GM08714 (cell line): ENCODE data around the gene ATP11A.
"Not testable (repeated sequence)": the region's sequence is repeated elsewhere in the genome, so short reads cannot be mapped to it uniquely, and the experiment has no call there.

Source experiments
- H3K4me3 ChIP-seq: fragments of 200-500 bp; sonication (Bioruptor generic); 2 replicates; pipeline ENCODE4 v1.5.1; 2014; ENCODE audit warnings: mild to moderate bottlenecking, low read length, inconsistent platforms
- ZNF274 ChIP-seq: IDR thresholded peaks from 2 replicates; pipeline ENCODE4 v1.6.1; 2012; ENCODE audit warnings: mild to moderate bottlenecking, low read depth, low read length

ATP11A gene

DNA sequence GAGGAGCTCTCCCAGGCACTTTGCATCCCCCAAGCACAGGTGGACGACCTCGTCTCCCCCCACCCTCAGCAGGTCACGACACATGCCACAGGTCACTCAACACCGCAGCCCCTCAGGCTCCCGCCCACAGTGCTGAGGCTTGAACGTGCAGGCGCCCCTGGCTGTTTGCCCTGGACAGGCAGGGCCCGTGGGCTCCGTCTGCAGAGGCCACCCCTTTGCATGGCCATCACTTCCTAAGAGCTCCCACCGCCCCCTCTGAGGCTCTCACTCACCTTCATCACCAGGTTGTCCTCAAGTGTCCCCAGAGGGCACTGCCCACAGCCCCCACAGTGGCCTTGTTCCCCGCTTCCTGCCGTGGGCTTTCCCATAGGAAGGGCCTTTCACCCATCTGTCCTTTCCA, 147.1 kb downstream of the ATP11A start:
- no peak for TF ChIP-seq ZNF274
- H3K4me3 ChIP-seq = no peak overlapping the region

DNA sequence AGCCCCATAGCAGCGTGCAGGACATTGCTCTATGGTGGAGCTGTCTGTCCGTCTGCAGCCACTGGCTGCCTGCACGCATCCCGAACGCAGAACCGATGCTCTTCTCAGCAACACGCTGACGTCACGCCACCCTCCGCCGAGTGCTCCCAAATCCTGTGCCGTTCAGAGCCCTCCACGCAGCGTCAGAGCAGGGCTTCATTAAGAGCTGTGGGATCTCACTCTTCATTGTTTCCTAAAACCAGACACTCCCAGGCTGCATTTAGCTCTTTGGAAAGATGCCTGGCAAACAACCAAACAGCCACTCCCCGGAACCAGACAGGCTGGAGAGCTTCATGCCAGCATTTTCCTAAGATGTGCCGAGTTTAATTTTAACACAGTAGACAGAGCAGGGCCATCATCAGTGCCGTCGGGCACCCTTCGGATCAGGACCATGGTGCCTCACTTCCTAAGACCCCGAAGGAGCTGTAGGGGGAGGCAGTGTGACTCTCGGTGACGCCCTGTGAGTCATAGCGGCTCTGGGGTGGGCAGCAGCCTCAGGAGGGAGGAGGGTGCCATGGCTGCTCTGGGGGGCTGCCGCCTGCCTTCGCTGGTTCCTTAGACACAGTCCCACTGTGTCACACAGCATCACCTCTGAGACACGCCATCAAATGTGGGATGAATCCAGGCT, 147.7 kb downstream of the ATP11A start:
- no peak overlapping the region for H3K4me3 ChIP-seq
- TF ChIP-seq ZNF274 = no peak

DNA sequence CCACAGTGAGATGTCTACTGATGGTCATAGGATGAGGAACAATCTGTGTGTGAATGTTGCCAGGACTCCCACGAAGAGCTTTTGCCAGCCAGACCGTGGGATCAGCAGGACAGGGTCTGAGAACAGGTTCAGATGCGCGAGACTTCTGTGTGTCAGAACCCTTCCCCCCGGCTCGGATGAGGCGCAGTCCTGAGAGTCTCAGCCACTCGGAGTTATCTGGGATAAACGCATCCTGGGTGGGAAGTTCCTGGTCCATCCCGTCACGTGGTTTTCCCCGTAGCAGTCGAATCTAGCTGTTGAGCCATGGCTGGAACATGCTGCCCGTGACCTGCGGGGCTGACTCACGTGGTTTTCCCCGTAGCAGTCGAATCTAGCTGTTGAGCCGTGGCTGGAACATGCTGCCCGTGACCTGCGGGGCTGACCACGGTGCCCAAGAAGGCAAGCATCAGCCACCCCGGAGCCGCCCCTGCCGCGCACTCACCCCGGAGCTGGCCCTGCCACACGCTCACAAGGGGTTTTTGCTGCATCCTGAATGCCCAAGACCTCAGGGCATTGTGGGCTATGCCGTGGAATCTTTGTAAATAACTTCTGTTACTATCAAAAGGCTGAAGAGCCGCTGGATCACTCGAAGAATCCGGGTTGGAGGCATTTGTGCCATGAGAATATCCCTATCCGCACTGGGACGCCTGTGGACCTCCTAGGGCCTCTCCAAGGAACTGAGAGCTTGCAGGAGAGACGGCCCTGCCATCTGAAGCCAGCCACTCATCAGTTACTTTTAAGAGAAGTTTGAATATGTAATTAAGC, 148.4 kb downstream of the ATP11A start:
- no peak overlapping the region for H3K4me3 ChIP-seq
- TF ChIP-seq ZNF274 = no peak

DNA sequence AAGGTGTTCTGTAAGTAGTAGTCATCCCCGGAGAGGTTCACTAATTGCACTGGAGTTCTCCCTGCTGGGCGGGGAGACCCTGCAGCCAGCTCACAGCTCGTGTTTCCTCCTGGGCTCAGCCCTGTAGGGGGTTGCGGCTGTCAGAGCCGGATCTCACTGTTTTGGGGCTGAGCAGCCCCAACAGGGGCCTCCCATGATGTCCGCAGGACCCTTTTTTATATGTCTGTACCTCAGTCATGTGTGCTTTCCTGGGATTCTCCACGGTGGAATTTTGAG, 148.9 kb downstream of the ATP11A start:
- H3K4me3 ChIP-seq = no peak overlapping the region
- no peak for TF ChIP-seq ZNF274

DNA sequence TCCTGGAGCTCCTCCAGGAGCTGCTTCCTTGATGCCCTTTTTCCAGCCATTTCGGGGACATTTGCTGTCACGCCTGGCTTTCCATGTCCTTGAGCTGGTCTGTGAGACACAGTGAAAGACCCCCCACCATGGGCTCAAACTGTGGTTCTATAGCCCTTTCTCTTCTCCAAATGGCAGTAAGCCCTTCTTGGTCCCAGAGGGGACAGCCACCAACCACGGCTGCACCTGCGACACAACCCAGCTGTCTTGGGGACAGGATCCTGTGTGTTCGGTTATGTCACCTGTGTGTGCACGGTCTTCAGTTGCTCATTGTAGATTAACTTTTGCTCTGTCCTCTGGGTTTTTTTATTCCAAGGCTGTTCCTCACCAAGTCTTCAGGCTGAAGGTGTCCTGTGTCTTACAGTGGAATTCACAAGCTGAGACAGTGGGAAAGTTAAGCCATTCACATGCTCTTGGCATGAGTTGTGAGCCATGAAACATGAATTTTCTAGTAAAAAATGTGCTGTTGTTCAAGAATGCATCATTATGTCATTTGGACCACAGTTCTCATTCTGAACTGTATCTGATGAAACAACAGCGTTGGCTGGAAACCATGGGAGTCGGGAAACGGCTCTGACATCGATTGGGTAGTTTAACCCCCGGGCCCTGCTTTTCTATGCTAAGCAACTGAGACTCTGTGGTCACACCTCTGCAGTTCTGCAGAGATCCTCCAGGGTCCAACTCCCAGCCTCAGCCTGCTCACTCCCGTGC, 149.7 kb downstream of the ATP11A start:
- H3K4me3 ChIP-seq = no peak overlapping the region
- no peak for TF ChIP-seq ZNF274

DNA sequence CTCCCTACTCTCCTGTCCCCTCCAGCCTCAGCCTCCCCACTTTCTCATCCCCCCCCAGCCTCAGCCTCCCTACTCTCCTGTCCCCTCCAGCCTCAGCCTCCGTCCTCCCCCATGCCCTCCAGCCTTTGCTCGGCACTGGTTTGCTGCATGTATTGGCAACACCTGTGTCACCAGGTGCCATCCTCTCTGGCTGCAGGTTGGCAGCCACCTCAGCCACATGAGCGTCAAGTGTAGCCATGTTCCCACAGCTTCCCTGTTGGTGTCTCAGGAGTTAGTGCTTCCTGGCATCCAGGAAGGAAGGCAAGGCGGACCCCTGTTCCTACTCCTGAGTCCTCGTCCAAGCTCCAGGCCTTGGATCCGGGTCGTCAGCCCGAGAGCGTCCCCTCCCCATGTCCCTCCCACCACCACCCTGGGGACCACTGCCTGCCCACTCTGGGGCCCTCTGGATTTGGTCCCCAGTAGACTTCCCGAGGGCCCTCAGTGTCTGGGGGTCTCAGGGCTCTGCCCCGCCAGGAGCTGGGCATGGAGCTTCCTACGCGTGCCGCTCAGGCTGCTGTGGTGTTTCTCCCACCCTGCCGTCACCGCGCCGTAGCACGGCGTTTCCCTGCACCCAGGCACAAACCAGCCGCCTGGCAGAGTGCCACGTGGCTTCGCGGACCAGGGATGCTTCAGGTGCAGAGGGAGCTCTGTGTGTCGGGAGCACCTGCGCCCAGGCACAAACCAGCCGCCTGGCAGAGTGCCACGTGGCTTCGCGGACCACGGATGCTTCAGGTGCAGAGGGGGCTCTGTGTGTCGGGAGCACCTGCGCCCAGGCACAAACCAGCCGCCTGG, 150.8 kb downstream of the ATP11A start:
- TF ChIP-seq ZNF274 = no peak
- no peak overlapping the region for H3K4me3 ChIP-seq

DNA sequence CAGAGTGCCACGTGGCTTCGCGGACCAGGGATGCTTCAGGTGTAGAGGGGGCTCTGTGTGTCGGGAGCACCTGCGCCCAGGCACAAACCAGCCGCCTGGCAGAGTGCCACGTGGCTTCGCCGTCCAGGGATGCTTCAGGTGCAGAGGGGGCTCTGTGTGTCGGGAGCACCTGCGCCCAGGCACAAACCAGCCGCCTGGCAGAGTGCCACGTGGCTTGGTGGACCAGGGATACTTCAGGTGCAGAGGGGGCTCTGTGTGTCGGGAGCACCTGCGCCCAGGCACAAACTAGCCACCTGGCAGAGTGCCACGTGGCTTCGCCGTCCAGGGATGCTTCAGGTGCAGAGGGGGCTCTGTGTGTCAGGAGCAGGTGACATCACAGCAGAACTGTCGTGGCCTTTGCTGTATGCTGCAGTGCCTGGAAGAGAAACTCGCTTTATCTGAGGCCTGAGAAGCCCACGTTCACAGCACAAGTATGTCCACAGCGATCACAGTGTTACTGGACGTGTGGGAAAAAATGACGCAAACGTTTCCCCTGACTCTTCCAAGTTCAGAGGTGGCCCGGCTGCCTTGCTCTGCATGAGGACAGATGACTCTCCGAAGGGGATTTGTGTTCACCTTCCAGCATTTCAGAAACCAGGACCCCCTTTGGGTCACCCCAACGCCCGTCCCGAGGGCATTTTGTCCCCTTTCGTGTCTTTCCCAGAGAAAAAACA, 151.6 kb downstream of the ATP11A start:
- H3K4me3 ChIP-seq = not testable (repeated sequence)

DNA sequence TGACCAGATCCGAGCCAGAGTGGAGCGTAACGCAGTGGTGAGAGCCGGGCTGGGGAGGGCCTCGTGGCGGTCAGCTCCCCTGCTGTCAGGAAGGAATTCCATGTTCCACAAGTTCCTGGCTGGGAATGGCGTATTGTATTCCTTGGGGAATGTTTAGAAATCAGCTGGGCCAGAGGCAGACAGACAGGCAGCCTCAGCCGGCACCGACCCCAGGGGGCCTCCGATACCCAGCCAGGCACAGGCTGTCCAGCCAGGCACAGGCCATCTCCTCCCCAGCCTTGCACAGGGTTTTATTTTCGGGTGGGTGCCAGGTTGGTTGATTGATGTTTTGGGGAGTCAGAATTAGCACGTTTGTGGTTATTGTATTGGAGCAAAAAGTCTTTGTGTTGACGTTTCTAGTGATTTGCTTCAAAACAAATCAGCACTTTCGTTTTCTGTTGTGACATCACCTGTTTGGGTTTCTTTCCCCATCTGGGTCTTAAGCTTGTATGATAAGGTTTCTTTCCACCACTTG, 152.6 kb downstream of the ATP11A start:
- no peak for TF ChIP-seq ZNF274
- H3K4me3 ChIP-seq = no peak overlapping the region

DNA sequence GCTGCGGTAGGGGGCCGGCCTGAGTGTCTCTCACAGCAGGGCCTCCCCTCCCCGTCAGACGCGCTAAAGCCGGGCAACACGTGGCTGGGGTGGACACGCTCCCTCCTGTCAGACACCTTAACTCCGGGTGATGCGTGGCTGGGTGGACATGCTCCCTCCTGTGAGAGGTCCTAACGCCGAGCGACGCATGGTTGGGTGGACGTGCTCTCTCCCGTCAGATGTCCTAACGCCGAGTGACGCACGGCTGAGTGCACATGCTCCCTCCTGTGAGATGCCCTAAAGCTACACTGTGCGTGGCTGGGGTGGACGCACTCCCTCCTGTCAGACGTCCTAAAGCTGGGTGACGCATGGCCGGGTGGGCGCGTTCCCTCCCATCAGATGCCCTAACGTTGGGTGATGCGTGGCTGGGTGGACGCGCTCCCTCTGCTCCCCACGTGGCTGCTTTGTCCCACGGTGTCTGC, 153.1 kb downstream of the ATP11A start:
- no peak for TF ChIP-seq ZNF274
- no peak overlapping the region for H3K4me3 ChIP-seq

DNA sequence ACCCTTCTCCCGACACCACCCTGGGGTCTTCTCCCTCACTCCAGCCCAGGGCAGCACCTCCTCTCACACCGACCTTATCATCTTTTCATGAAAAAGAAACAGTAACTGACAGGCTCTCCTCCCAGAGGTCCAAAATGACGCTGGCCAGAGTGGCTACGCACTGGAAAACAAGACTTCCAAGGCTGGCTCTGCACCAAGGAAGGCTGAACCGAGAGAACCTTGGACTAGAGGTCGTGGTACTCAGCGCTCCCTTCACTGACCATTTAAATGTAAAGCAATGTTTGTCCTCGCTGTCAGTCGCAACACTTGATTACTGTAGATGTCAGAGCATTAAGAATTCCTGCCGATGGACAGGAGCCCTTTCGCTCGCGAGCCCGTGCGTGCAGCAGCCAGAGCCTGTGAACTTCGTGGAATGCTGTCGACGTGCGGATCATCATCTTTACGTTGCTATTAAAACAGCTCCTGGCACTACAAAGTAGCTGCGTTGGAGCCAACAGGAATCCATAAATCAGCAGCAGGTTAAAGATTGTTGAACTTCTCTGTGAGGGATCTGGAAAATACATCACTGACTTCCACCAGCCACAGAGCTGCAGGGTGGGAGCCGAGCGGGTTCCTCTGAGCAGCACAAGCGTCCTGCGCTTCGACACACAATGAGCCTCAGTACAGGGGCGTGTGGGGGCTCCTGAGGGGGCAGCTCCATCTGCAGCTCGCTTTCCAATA, 153.7 kb downstream of the ATP11A start:
- TF ChIP-seq ZNF274 = no peak

DNA sequence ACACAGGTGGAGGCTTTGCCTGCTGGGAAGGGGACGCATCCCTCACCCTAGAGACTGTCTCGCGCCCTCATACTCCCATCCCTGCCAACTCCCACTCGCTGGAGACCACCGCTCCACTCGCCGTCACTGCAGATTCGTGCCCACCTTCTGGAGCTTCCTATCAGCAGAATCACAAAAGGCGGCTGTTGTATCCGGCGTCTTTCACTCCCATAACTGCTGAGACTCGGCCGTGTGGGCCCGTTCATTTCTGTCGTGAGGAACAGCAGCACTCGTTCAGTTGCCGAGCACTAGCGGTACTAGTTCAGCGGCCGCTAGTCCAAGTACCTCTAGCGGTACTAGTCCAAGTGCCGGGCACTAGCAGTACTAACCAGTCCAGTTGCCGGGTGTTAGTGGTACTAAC, 154.6 kb downstream of the ATP11A start:
- no peak for TF ChIP-seq ZNF274
- no peak overlapping the region for H3K4me3 ChIP-seq

More for the DNA sequence above, 153.7 kb downstream of the ATP11A start:
- H3K4me3 ChIP-seq = no peak overlapping the region

DNA sequence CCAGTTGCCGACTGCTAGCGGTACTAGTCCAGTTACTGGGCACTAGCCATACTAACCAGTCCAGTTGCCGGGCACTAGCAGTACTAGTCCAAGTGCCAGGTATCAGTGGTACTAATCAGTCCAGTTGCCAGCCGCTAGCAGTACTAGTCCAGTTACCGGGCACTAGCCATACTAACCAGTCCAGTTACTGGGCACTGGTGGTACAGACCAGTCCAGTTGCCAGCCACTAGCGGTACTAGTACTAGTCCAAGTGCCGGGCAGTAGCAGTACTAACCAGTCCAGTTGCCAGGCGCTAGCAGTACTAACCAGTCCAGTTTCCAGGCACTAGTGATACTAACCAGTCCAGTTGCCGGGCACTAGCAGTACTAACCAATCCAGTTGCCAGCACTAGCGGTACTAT, 155.0 kb downstream of the ATP11A start:
- no peak for TF ChIP-seq ZNF274
- no peak overlapping the region for H3K4me3 ChIP-seq
